Kidney epithelial cell (primary cell): ENCODE data around the gene SYNE1. TPM values are rescaled to one million over a fixed set of nuclear protein-coding genes. Genes with fewer than 3 reads are reported as not detected.

Experiments
- DNase-seq: peaks from one replicate; pipeline ENCODE4 v3.0.0-alpha.2; 2010; ENCODE audit warnings: low read depth
- H3K27me3 ChIP-seq: 2 replicates; pipeline ENCODE4 v1.6.0; 2011; ENCODE audit warnings: low read length; ENCODE audit not compliant: control insufficient read depth, insufficient read depth
- H3K36me3 ChIP-seq: 2 replicates; pipeline ENCODE4 v1.5.1; 2011; ENCODE audit warnings: low read length; ENCODE audit not compliant: control insufficient read depth, insufficient read depth
- H3K4me3 ChIP-seq: 2 replicates; pipeline ENCODE4 v1.5.1; 2011; ENCODE audit warnings: low read depth, mild to moderate bottlenecking, control low read depth, low read length
- total RNA-seq: library from RNA; depleted of rRNA; stranded (reverse); fragments of >200 nt; gene quantifications from 2 replicates; pipeline ENCODE4 v1.2.3, GENCODE V29; 2015
- TF ChIP-seq, protein P1 (sequence below): IDR thresholded peaks from 2 replicates; pipeline ENCODE4 v1.5.1; 2011; ENCODE audit warnings: mild to moderate bottlenecking, moderate library complexity, low read length, control low read depth, inconsistent platforms; ENCODE audit not compliant: insufficient read depth, poor library complexity, severe bottlenecking

SYNE1 gene
- total RNA-seq, 1 donor from 2014 or later, result 43.1 TPM

GRCh38 chr6:152189736-152190135 is 447.4 kb downstream of the SYNE1 start:
- TF ChIP-seq, protein P1, sequence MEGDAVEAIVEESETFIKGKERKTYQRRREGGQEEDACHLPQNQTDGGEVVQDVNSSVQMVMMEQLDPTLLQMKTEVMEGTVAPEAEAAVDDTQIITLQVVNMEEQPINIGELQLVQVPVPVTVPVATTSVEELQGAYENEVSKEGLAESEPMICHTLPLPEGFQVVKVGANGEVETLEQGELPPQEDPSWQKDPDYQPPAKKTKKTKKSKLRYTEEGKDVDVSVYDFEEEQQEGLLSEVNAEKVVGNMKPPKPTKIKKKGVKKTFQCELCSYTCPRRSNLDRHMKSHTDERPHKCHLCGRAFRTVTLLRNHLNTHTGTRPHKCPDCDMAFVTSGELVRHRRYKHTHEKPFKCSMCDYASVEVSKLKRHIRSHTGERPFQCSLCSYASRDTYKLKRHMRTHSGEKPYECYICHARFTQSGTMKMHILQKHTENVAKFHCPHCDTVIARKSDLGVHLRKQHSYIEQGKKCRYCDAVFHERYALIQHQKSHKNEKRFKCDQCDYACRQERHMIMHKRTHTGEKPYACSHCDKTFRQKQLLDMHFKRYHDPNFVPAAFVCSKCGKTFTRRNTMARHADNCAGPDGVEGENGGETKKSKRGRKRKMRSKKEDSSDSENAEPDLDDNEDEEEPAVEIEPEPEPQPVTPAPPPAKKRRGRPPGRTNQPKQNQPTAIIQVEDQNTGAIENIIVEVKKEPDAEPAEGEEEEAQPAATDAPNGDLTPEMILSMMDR, result no peak
- DNase-seq, result no peak
- no peaks in the 10 kb centered on the region for H3K27me3 ChIP-seq
- H3K36me3 ChIP-seq, result no peaks in the 10 kb centered on the region
- H3K4me3 ChIP-seq, result no peak overlapping the region

- TF ChIP-seq, protein P1, result no peak
Observed at GRCh38 chr6:152188011-152188410, 449.2 kb downstream of the SYNE1 start.

DNA sequence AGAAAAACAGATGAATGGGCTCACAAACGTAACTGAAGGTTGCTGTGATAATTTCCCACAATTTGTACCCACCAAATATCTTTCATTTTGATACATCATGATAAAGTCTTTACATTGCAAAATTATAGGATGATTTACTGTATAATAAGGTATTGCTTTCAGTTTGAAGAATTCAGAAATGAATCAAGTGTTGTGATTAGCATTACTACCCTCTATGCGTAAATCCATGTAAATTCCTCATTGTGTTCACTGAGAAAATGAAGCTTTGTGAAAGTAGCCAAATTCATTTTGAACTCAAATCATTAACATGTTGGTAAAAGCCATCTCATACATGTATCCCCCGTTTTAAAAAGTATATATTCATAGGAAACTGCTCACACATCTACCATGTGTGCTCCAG is 450.3 kb downstream of the SYNE1 start:
- no peaks in the 10 kb centered on the region for H3K27me3 ChIP-seq
- no peak for DNase-seq
- TF ChIP-seq, protein P1, result no peak
- no peaks in the 10 kb centered on the region for H3K36me3 ChIP-seq
- no peak overlapping the region for H3K4me3 ChIP-seq

More at GRCh38 chr6:152188011-152188410, 449.2 kb downstream of the SYNE1 start:
- H3K4me3 ChIP-seq, result no peak overlapping the region
- DNase-seq, result no peak
- no peaks in the 10 kb centered on the region for H3K36me3 ChIP-seq
- H3K27me3 ChIP-seq, result no peaks in the 10 kb centered on the region

DNA sequence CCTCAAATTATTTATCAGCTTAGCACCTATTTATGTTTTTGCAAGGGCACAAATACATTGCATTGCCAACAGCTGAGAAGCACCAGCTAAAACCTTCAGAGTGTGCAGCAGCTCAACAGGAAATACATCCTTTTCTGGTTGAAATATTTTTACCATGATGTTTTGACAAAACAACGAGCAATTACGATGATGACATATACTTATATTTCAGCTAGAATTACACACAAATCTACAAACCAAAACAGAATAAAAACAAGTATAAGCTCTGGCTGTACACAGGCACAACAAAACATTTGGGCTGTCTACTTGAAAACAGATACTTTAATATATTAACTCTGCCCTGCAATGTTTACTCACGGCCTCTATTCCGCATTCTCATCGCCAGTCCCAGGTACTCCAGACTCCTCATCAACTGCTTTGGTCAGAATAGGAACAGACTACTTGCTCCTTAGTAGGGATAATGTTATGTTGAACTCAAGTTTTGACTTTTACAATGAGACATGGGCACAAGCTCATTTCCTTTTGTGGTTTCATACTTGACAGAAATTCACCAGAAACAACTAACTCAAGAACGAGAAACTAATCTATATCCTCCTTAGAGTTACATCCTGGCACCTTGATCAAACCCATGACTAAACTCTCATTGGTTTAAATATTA is 452.1 kb downstream of the SYNE1 start:
- TF ChIP-seq, protein P1, result no peak
- DNase-seq, result no peak
- Histone ChIP-seq H3K36me3 (no peaks in the 10 kb centered on the region), H3K27me3 (no peaks in the 10 kb centered on the region), H3K4me3 (no peak overlapping the region)

DNA sequence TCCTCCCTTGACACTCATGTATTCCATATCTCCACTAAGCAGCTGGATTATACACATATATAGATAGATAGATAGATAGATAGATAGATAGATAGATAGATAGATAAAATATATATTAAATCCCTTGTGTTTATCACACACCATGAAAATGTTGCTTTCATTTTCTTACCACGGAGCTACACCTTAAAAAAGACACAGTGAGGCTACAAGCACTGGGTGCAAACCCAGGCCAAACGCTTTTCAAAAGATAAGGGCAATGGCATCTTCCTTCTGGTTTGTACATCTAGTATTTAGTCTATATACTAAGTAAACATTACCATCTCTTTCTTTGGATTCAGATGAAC is 452.6 kb downstream of the SYNE1 start:
- no peak for DNase-seq
- Histone ChIP-seq H3K27me3 (no peaks in the 10 kb centered on the region), H3K36me3 (no peaks in the 10 kb centered on the region), H3K4me3 (no peak overlapping the region)
- TF ChIP-seq, protein P1, result no peak

DNA sequence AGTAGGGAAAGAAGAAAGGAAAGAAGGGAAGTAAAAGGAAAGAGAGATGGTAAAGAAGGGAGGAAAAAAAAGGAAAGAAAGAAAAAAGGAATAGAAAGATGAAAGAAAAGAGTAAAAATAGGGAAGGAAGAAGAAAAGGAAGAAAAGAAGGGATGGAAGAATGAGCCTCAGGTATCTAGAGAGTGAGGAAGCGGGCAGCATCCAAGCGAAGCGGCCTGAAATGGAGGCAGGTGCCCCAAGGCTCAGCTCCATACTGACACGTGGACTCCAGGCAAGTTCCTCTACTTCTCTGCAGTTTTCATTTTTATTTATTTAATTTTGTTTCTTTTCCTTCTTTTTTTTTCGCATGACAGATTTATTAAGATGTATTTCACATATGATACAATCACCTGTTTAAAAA is 456.6 kb downstream of the SYNE1 start:
- DNase-seq, result no peak
- Histone ChIP-seq H3K4me3 (no peak overlapping the region), H3K36me3 (no peaks in the 10 kb centered on the region), H3K27me3 (no peaks in the 10 kb centered on the region)
- TF ChIP-seq, protein P1, result no peak
